VCaP (cell line): Measurements from ENCODE around the gene DEFB110.

Experiments used
- H3K27ac ChIP-seq: fragments of 450-650 bp; 2 replicates; pipeline ENCODE4 v1.5.1; 2017
- CTCF ChIP-seq: fragments of 450-650 bp; conservative IDR thresholded peaks from 2 replicates; pipeline ENCODE4 v1.5.1; 2017; ENCODE audit warnings: mild to moderate bottlenecking, moderate library complexity

The DEFB110 gene

DNA sequence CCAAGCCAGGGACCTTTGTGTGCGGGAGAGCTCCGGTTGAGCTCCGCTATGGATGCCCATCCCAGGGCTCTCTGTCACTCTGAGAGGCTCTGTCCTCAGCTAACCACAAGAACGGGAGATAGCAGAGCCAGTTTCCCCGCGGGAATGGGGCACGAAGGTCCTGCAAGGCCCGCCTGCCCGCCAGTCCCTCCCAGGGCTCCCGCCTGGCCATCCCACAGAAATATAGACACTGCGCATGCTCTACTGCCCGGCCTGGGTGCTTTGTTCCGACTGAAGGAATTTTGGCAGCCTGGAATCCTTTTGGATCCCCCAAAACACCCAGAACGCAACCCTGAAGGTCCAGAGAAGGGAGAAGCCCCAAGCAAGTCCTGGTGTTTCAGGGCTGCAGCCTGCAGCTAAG lies 8.6 kb upstream of the DEFB110 start:
- no peak for TF ChIP-seq CTCF

GRCh38 chr6:50025258-50025657 lies 3.5 kb upstream of the DEFB110 start:
- no peak for TF ChIP-seq CTCF
- no peak overlapping the region for H3K27ac ChIP-seq

More for the DNA sequence above, 8.6 kb upstream of the DEFB110 start:
- H3K27ac ChIP-seq = peak overlapping the region; percentile 35

- no peak for TF ChIP-seq CTCF
- H3K27ac ChIP-seq = no peak overlapping the region
Observed at GRCh38 chr6:50007819-50008218, 14.0 kb downstream of the DEFB110 start.

GRCh38 chr6:50003139-50003538 lies 18.7 kb downstream of the DEFB110 start:
- no peak for TF ChIP-seq CTCF
- H3K27ac ChIP-seq = no peak overlapping the region

- no peak for TF ChIP-seq CTCF
Observed at GRCh38 chr6:49995278-49995677, 26.5 kb downstream of the DEFB110 start.

GRCh38 chr6:49988900-49989299 lies 32.9 kb downstream of the DEFB110 start:
- TF ChIP-seq CTCF = no peak

More at GRCh38 chr6:49995278-49995677, 26.5 kb downstream of the DEFB110 start:
- no peak overlapping the region for H3K27ac ChIP-seq

DNA sequence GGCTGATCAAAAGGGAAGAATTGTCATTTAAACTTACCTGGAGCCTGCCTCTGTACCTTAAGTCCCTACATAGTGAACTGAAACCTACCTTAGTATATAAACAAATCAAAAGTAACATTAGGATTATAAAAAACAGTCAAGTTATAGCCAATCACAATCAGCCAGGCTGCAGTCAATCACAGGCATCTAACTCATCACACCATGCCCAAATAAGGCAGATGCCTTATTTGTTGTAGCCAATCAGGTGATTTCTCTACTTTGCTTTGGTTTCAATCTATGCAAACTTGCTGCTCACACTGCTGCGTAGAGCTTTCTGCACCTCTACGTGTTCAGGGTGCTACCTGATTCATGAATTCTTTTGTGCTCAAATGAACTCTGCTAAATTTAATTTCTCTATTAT lies 34.0 kb downstream of the DEFB110 start:
- TF ChIP-seq CTCF = no peak
- H3K27ac ChIP-seq = no peak overlapping the region

More at GRCh38 chr6:49988900-49989299, 32.9 kb downstream of the DEFB110 start:
- H3K27ac ChIP-seq = no peak overlapping the region

GRCh38 chr6:49986551-49986950 lies 35.2 kb downstream of the DEFB110 start:
- H3K27ac ChIP-seq = no peak overlapping the region
- no peak for TF ChIP-seq CTCF
